DMS114 treated with DMSO at 0.1 percent for 48 hours (cell line): ENCODE results near the gene CHD8.

Experiments used
- DNase-seq: peaks from one replicate; lab custom pipeline; 2025; ENCODE audit not compliant: unreplicated experiment; lab: John Stamatoyannopoulos, UW

CHD8 gene

DNA sequence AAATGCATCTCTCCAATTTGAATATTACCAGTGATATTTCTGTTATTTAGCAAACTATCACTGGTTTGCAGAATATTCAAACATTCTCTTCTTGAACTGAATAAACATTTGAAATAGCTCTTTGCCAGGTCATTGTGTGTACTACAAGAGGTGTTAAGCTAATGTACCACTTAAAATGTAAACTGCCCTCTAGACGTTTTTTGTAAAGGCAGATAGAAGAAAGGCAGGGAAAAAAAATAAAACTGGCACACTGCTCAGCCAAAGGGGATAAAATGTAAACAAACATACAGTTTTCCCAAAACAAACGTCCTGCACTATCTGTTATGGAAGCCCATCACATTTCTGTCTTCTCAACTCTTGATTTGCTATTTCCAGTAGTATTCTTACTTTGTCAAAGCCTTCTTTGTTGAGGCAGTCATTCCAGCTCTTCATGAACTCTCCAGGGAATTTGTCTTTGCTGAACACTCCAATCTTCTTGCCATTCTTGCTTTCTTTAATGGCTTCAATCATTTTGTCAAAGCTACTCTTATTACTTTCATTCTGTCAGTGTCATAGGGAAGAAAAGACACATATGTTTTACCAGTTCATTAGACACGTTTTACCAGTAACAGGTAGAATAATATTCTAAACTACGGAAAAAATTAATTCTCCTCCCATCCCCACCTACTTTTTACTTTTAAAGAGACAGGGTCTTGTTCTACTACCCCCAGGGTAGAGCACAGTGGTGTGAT lies 85.8 kb downstream of the CHD8 start:
- DNase-seq: no peak

- DNase-seq: no peak
Observed at GRCh38 chr14:21367582-21368144, 88.3 kb downstream of the CHD8 start.

DNA sequence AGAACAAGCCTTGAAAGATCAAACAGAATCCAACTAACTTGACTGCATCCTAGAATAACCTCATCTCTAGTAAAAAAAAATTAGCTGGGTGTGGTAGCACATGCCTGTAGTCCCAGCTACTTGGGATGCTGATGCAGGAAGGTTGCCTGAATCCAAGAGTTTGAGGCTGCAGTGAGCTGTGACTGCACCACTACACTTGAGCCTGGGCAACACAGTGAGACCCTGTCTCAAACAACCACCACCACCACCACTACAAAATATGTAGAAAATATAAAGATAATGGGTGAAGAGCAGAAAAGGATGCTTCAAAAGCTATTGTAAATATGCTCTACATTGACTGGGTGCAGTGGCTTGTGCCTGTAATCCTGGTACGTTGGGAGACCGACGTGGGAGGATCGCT lies 99.4 kb downstream of the CHD8 start:
- DNase-seq: no peak

DNA sequence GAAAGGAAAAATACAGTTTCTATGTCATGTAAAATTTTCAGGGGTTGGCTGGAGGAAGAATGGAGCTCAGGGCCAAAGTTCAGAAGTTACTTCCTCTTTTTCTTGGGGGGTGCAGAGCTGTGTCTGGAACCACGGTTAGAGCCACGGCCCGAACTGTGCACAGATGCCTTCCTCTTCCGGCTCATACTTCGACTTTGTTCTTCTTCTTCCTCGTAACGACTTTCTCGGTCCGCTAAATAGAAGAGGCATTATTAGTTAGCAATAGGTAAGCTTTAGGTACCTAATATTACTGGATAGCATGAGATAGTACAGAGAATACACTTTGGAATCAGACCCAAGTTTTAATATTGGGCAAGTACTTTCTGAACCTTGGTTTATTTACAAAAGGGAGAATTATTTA lies 103.3 kb downstream of the CHD8 start:
- no peak for DNase-seq

DNA sequence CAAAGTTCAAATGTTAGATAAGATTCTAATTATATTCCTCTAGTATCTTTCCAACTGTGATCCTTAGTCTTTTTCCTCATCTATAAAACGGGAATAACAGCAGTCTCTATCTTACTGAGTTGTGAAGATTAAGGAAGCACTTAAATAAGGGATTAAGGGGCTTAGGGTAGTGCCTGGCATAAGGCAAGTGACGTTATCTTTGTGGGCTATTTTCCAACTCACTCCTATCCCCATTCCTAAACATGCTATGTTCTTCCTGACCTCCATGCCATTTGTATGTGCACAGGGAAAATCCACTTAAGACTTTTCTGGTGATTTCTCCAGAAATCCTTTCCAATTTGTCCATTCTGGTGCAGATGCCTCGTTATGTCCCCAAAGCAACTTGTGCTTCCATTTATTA lies 105.4 kb downstream of the CHD8 start:
- no peak for DNase-seq

DNA sequence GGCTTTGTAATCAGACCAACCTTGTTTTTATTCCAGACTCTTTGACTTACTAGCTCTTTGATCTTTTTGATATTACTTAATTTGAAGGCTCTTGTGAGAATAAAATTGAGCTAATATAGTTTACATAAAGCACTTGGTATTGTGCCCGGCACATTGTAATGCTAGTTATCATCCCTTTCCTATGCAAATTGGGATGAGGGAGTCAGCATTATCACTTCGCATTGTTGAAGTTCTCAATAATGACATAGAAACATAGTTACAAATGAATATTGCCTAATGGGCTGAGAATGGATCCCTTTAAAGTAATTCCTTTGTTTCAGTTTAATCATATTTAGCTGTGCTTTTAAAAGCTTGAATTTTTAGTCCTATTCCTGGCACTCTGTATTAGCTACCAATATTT lies 108.7 kb downstream of the CHD8 start:
- no peak for DNase-seq

DNA sequence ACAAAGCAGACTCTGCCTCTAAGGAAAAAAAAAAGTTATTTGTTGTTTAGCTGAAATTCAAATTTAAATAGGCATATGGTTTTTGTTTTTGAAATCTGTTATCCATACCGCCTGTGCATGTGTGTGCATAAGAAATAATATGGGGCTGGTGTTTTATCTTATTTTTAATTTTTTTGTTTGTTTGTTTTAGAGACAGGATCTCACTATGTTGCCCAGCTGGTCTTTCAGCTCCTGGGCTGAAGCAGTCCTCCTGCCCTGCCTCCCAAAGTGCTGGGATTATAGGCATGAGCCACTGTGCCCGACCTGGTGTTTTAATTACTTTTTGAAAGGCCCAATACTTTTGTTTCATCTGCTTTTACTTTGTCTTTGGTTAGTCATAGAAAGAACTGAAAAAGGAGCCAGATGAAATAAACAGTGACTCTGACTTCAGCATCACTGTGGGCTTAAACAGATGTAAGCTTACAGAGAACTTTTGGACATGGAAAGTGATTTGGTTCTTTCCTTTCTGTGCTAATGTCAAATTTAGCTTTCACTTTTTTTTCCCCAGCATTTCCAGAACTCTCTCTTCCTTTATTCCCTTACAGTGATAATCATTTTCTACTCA lies 109.3 kb downstream of the CHD8 start:
- no peak for DNase-seq

DNA sequence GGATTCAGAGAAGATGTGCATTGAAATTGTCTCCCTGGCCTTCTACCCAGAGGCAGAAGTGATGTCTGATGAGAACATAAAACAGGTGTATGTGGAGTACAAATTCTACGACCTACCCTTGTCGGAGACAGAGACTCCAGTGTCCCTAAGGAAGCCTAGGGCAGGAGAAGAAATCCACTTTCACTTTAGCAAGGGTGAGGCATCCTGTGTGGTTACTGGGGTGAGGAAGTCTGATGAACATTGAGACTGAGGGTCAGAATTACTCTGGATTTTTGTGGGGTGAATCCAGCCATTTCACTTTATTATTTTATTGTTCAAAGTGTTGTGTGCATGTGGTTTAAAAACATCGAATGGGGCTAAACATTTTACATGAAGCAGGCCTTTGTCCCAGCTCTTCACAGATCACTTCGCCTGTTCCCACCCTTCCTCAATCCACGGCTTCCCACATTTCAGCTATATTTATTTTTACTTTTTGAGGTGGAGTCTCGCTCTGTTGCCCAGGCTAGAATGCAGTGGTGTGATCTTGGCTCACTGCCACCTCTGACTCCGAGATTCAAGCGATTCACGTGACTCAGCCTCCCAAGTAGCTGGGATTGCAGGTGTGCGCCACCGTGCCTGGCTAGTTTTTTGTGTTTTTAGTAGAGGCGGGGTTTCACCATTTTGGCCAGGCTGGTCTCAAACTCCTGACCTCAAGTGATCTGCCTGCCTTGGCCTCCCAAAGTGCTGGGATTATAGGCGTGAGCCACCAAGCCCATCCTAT lies 112.7 kb downstream of the CHD8 start:
- DNase-seq: no peak
